Measurements from ENCODE around the gene ZNF521. TPM values are rescaled to one million over a fixed set of nuclear protein-coding genes. Genes with fewer than 3 reads are reported as not detected.

Gene ZNF521
- polyA plus RNA-seq, 3 donors, result 0.07 to 0.20 TPM; not detected in 1

DNA sequence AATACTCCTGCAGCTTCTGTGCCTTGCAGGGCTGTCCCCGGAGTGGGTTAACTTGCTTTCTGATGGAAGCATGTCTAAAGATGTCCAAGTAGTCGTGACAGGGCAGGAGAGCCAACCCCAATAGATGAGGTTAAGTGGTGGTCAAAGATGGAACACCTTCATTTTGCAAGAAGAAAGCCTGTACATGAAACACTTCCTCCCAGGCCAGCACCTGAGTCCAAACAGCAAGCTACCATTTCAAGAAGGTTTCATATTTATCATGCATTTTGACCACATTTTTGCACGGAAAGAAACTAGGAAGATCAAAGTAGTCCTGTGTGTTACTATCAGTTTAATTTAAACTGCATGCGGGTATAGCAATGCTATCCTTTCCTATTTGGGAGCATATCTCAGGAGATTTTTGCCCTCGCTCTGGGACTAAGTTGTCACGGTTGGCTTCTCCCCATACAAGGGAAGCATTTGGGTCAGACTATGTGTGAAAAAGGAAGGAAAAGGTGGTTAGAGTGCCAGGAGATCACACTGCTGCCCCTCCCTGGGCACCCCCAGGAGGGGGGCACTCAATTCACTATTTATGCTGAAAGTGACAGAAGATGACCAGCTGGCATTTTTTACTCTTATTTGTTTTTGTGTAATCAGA lies 187.6 kb downstream of the ZNF521 start:
- Histone ChIP-seq H3K4me2 (replicated peaks; ENCODE audit: extremely low read depth, low read length, poor library complexity, severe bottlenecking) (peak overlapping the region; percentile 71), H3K4me1 (ENCODE audit: control insufficient read depth in 1 of 2, insufficient read depth in 2 of 2, low read length in 2 of 2) (peaks cover 5 to 13% of the 10 kb centered on the region in 2 donors), H2AFZ (ENCODE audit: insufficient read depth, low read depth, low read length, poor library complexity, severe bottlenecking) (peak overlapping the region; percentile 74), H3K36me3 (replicated peaks in 1 of 2; ENCODE audit: control insufficient read depth in 1 of 2, insufficient read depth in 2 of 2, low read length in 2 of 2) (no peaks in the 10 kb centered on the region), H3K27ac (ENCODE audit: low read depth in 1 of 2, low read length in 2 of 2) (peak overlapping the region in 1 of 2 donors; percentile 6), H3K9ac (ENCODE audit: insufficient read depth, low read length, poor library complexity, severe bottlenecking) (peak overlapping the region; percentile 44), H3K27me3 (ENCODE audit: control insufficient read depth in 2 of 2, insufficient read depth in 2 of 2, low read length in 2 of 2) (no peaks in the 10 kb centered on the region), H3K79me2 (ENCODE audit: insufficient read depth, low read length) (no peaks in the 10 kb centered on the region), H3K9me3 (replicated peaks in 1 of 2; ENCODE audit: control insufficient read depth in 1 of 2, insufficient read depth in 1 of 2, low read length in 2 of 2) (no peaks in the 10 kb centered on the region), H3K4me3 (replicated peaks in 1 of 3; ENCODE audit: low read depth in 2 of 3, low read length in 3 of 3) (peak overlapping the region; percentile 41 to 73 (median 70)), H4K20me1 (ENCODE audit: insufficient read depth, low read length) (no peaks in the 10 kb centered on the region)
- peaks cover 0 to 2% (median 0%) of the 10 kb centered on the region in 3 donors for H3K27me3 Mint-ChIP-seq (ENCODE audit: low read depth in 3 of 3)
- WGBS (ENCODE audit: insufficient coverage), result 86% methylated on average over 1 of the region's 6 CpGs
- intact Hi-C loops (cut with micrococcal nuclease), result no loop called here
- no peaks in the 10 kb centered on the region for H3K9me3 Mint-ChIP-seq
- H3K36me3 Mint-ChIP-seq, result no peaks in the 10 kb centered on the region
- peaks cover 16% of the 10 kb centered on the region for H3K4me1 Mint-ChIP-seq
- TF ChIP-seq, protein P1, sequence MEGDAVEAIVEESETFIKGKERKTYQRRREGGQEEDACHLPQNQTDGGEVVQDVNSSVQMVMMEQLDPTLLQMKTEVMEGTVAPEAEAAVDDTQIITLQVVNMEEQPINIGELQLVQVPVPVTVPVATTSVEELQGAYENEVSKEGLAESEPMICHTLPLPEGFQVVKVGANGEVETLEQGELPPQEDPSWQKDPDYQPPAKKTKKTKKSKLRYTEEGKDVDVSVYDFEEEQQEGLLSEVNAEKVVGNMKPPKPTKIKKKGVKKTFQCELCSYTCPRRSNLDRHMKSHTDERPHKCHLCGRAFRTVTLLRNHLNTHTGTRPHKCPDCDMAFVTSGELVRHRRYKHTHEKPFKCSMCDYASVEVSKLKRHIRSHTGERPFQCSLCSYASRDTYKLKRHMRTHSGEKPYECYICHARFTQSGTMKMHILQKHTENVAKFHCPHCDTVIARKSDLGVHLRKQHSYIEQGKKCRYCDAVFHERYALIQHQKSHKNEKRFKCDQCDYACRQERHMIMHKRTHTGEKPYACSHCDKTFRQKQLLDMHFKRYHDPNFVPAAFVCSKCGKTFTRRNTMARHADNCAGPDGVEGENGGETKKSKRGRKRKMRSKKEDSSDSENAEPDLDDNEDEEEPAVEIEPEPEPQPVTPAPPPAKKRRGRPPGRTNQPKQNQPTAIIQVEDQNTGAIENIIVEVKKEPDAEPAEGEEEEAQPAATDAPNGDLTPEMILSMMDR (IDR thresholded peaks at IDR 0.05), result no peak
- H3K4me3 Mint-ChIP-seq, result peak overlapping the region; percentile 77 to 96
- peak overlapping the region in 2 of 7 donors; percentile 38 to 57 for H3K27ac Mint-ChIP-seq
- DNase-seq, result no peak

DNA sequence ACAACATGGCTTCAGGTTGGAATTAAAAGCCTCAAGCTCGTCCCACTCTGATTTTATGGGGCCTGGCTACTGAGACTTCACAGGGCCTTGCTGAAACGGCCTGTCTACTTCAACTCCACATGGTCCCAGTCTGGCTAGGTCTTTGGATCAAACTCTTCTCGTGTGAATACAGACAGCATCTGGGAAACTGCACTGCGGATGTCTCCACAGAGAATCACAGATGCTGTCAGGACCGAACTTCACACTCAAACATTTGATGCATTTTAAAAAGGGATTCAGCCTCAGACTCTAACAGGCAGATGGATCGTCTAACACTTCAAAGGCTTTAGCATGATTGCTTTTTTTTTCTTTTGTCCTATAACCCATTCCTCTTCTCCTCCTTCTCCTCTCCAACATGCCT lies 198.5 kb downstream of the ZNF521 start:
- Mint-ChIP-seq H3K27ac (no peak overlapping the region), H3K9me3 (peaks cover 2 to 12% (median 4%) of the 10 kb centered on the region in 7 donors), H3K36me3 (no peaks in the 10 kb centered on the region), H3K4me3 (no peak overlapping the region), H3K27me3 (ENCODE audit: low read depth in 3 of 3) (peaks cover 0 to 2% (median 0%) of the 10 kb centered on the region in 3 donors), H3K4me1 (no peaks in the 10 kb centered on the region)
- TF ChIP-seq, protein P1 (IDR thresholded peaks at IDR 0.05), result no peak
- Histone ChIP-seq H4K20me1 (ENCODE audit: insufficient read depth, low read length) (no peaks in the 10 kb centered on the region), H3K36me3 (replicated peaks in 1 of 2; ENCODE audit: control insufficient read depth in 1 of 2, insufficient read depth in 2 of 2, low read length in 2 of 2) (no peaks in the 10 kb centered on the region), H3K4me1 (ENCODE audit: control insufficient read depth in 1 of 2, insufficient read depth in 2 of 2, low read length in 2 of 2) (no peaks in the 10 kb centered on the region), H3K9me3 (replicated peaks in 1 of 2; ENCODE audit: control insufficient read depth in 1 of 2, insufficient read depth in 1 of 2, low read length in 2 of 2) (no peaks in the 10 kb centered on the region), H3K27me3 (ENCODE audit: control insufficient read depth in 2 of 2, insufficient read depth in 2 of 2, low read length in 2 of 2) (no peaks in the 10 kb centered on the region), H3K27ac (ENCODE audit: low read depth in 1 of 2, low read length in 2 of 2) (no peak overlapping the region), H3K79me2 (ENCODE audit: insufficient read depth, low read length) (no peaks in the 10 kb centered on the region), H3K4me2 (replicated peaks; ENCODE audit: extremely low read depth, low read length, poor library complexity, severe bottlenecking) (no peak overlapping the region), H2AFZ (ENCODE audit: insufficient read depth, low read depth, low read length, poor library complexity, severe bottlenecking) (no peak overlapping the region), H3K9ac (ENCODE audit: insufficient read depth, low read length, poor library complexity, severe bottlenecking) (no peak overlapping the region), H3K4me3 (replicated peaks in 1 of 3; ENCODE audit: low read depth in 2 of 3, low read length in 3 of 3) (no peak overlapping the region)
- 96% methylated on average over 6 of the region's 6 CpGs for WGBS (ENCODE audit: insufficient coverage)
- intact Hi-C loops (cut with micrococcal nuclease), result no loop called here
- DNase-seq, result no peak

Measured in CD14-positive monocyte (primary cell).